Activated CD4-positive, alpha-beta T cell treated with anti-CD3 and anti-CD28 coated beads for 4 hours (primary cell): ENCODE measurements around the gene TEX261.

Source experiments
- DNase-seq, 2 donors: peaks; one replicate each; pipeline ENCODE4 v3.0.0-alpha.2; 2020

TEX261 gene

DNA sequence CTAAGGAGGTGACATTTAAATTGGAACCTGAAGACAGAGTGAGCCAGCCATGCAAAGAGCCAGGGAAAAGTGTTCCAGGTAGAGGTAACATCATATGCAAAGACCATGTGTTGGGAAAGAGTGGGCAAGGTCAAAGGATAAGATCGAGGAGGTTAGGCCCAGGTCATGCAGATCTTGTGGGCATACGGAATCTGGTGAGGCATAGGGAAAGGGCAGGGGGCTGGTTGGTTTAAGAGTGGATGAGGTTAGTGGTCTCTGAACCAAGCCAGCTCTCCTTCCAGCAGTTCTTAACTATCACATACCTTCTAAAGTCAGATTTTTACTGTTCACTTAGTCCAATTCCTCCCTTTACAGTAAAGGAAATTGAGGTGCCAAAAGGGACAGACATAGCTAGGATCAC is 13.3 kb downstream of the TEX261 start:
- DNase-seq: no peak

DNA sequence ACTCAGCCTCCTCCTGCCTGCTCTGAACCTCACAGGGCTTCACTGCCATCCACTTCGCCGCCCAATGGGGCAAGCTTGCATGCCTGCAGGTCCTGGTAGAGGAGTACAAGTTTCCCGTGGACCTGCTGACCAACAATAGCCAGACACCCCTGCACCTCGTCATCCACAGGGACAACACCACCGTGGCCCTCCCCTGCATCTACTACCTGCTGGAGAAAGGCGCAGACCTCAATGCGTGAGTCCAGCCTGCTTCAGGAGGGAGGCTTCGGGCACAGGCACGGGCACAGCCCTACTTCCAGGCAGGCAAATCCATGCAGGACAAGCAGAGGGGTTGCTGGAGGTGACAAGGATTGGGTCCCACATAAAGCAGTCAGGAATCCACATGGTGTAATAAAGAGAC is 15.0 kb downstream of the TEX261 start:
- DNase-seq: no peak

DNA sequence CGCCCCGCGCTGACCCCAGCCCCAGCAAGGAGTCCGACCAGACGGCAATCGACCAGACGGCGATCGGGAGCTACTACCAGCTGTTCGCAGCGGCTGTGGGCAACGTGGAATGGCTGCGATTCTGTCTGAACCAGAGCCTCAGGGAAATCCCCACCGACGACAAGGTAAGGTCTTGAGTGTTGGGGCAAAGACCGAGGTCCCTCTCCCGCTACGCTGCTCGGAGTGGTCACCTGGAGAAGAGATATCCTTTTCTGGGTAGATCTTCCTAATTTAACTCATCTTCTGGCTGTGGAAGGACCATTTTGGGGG is 15.5 kb downstream of the TEX261 start:
- DNase-seq: no peak

DNA sequence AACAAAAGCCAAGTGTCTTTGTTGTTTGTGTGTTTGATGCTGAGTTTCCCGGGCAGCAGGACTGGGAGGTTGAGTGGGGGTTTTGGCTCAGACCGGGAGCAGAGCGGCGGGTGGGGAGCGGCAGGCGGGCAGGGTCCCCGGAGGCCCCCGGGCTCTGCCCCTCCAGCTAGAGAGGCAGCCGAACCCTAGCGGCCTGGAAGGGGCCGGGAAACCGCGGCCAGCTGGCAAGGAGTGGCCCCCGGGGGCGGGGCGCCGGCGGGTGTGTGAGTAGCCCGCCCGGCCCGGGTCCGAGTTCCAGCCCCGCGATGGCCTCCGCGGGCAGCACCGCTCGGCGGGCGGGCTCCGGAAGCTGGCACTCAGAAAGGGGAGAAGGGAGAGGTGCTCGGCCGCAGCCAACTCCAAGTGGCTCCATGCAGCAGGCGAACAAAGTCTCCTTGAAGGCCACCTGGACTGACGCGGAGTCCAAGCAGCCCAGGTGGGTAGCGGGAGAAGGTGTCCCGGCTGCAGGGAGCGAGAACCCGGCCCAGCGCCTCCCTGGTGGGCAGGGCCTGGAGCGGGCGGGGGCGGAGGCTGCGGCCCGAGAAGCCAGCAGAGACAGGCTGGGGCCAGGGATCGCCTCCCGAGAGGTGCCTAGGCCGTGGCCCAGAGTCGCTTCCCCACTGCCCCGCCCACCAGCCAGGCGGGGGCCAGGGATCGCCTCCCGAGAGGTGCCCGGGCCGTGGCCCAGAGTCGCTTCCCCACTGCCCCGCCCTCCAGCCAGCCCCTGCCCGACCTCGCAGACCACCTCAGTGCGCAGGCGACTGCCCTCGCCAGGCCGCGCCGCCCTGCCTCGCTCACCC is 16.1 kb downstream of the TEX261 start, which contains the start of gene ANKRD53:
Gene ANKRD53, plus strand, starts transcription at position 290 of the 839 bp plus-strand sequence. Its CDS starts 16 bp downstream, at position 306.
- DNase-seq: peak in 1 of 2 donors; percentile 16

DNA sequence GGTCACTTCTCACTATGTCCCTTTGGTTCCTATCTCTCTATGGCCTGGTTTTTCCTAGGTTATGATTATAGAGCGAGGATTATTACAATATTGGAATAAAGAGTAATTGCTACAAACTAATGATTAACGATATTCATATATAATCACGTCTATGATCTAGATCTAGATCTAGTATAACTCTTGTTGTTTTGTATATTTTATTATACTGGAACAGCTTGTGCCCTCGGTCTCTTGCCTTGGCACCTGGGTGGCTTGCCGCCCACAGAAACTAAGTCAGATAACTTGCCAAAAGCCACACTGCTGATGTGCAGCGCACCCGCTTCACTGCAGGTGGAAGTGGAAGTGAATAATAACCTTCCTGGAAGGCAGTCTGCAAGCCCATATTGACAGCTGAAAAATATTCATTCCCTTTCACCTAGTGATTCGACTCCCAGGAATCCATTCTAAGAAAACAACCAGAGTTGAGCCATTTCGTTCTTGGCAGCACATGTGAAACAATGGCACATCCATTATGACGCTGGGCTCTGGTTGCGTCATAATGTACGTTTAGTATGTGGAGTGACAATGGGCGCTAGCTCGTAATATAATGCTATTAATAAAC is 17.0 kb downstream of the TEX261 start:
- DNase-seq: peak; percentile 29

DNA sequence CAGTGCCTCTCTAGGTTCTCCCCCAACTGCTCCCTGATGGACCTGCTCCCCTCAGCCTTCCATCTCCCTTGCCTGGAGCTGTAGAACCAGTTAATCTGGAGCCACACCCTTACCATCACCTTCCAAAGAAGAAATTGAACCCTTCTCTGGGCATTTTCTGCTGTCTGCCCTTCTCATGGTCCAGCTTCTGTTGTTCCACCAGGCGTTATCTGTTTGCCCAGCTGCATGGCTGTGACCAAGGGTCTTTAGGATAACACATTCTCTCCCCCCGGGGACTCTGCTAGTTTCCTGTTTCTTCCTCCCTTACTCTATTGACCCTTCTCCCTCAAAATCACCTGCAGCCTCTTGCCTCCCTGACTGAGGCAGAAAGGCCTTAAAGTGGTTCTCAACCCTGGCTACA is 19.4 kb downstream of the TEX261 start:
- no peak for DNase-seq

DNA sequence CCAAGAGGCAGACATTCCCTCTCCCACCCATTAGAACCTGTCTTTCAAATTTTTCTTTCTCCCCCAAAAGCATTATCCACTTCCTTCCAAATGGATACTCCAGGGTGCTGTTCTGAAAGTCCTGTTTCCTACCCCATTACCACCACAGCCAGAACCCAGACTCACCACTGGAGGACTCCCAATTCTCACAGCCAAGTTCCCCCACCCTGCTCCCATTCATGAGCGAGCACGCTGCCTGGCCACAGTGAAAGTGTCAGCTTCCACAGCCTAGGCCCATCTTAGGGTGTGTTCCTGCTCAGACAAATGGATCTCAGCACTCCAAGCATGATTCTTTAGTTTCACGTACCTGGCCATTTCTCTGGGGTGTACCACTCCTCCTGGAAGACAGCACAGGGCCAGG is 20.1 kb downstream of the TEX261 start:
- no peak for DNase-seq

DNA sequence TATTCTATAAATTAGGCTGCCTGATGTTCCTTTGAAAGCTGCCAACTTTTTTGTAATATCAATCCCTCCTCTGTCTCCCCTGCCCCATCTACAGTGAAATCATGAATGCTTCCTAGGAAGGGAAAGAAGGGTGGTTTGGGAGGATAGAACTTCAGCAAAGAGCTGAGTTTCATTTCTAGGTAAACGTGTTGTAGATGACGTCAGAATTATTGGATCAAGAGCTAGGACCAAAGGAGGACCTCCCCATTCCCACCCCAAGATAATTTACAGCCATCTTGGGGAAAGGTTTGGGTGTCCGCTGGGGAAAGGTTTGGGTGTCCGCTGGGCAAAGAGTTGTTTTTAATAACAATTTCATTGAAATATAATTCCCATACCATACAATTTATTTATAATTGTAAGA is 27.5 kb downstream of the TEX261 start:
- no peak for DNase-seq

DNA sequence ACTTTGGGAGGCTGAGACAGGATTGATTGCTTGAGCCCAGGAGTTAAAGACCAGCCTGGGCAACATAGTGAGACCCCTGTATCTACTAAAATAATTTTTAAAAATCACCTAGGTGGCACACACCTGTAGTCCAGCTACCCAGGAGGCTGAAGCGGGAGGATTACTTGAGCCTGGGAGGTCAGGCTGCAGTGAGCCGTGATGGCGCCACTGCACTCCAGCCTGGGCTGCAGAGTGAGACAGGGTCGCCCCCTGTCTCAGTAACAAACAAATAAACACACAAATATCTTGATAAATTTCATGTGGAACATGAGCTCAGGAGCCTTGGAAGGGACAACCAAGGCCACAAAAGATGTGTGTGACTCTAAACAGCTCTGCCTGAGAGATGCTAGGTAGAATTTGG is 28.0 kb downstream of the TEX261 start:
- no peak for DNase-seq

DNA sequence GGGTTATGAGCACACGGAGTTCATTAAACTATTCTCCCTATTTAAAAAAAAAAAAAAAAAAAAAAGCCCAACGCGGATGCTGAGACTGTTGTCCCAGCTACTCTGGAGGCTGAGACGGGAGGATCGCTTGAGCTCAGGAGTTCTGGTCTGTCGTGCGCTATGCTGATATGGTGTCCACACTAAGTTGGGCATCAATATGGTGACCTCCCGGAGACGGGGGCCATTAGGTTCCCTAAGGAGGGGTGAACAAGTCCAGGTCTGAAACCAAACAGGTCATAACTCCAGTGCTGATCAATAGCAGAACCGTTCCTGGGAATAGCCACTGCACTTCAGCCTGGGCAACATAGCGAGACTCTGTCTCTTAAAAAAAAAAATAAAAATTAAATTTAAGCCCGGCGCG is 29.2 kb downstream of the TEX261 start:
- DNase-seq: no peak

DNA sequence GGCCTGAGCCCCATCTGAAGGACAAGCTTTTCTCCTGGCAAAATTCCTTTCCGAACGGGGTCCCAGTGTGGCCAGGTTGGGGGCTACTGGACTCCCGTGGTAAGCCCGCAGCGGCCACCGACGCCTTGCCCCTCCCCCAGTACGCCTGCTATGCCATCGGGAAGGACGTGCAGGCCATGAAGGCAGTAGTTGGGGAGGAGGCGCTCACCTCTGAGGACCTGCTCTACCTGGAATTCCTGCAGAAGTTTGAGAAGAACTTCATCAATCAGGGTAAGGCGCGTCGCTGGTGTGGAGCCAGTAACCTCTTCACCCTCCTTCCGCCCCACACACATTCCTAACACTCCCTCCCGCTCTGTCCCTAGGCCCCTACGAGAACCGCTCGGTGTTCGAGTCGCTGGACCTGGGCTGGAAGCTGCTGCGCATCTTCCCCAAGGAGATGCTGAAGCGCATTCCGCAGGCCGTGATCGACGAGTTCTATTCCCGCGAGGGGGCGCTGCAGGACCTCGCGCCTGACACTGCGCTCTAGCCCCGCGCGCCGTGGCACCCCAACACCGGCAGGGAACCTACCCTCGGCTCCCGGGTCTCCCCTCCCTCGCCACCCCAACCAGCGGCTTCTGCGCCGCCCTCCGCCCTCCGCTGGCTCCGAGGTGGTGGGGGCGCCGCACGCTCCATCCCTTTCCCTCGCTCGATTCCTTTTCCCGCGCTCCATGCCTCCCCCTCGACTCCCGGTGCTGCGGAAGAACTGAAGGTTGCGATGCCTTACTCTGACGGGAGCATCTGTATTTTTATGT is 29.9 kb downstream of the TEX261 start:
- DNase-seq: peak; percentile 79 to 82

DNA sequence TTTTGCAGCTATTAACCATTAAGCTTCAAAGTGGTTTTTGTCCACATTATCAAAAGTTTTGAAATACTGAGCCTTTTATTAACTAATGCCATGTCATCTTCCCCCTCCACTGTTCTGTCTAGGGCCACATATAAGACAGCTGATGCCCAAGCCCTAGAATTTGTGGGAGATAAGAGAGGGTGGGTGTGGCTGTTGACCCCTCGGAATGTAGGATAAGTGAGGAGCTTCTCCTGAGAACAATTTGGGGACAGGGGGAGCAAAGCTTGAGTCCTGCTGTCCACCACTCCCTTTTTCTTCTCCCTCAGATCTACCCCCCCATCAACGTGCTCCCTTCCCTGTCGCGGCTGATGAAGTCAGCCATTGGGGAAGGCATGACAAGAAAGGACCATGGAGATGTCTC is 30.5 kb downstream of the TEX261 start:
- no peak for DNase-seq

DNA sequence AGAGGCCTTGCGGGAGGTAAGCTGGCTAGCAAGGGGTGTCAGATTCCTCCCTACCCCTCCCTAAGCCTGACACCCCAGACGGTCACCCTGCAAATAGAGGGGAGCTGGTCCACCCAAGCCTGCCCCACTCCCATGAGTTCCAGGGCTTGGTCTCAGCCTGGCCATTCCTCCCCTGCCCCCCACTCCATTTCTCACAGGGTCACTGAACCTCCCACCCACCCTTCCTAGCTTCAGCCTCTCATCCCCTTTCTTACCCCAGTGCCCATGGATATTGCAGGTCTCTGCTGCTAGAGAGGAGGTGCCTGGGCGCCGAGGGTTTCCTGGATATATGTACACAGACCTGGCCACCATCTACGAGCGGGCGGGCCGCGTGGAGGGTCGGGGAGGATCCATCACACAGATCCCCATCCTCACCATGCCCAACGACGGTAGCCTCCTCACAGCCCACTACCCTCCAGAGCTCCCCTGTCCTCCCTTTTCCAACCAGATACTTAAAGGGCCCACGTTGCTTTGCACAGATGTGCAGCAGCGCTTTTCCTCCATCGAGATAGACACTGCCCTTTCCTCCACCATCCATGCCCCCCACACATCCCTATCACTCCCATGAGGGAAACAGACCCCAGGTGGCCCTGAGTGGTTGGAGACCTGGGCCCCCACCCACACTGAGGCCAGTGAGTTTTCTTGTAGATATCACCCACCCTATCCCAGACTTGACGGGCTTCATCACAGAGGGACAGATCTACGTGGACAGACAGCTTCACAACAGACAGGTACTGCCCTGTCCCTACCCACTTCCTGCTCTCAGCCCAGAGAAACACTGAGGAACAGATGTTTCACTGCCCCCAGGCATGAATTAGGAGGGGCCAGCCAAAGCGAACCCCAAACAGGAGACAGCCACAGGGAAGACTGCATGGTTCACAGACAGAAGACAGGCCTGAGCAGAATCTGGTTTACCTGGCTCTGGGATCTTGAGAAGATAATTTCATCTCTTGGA is 31.5 kb downstream of the TEX261 start:
- DNase-seq: no peak

DNA sequence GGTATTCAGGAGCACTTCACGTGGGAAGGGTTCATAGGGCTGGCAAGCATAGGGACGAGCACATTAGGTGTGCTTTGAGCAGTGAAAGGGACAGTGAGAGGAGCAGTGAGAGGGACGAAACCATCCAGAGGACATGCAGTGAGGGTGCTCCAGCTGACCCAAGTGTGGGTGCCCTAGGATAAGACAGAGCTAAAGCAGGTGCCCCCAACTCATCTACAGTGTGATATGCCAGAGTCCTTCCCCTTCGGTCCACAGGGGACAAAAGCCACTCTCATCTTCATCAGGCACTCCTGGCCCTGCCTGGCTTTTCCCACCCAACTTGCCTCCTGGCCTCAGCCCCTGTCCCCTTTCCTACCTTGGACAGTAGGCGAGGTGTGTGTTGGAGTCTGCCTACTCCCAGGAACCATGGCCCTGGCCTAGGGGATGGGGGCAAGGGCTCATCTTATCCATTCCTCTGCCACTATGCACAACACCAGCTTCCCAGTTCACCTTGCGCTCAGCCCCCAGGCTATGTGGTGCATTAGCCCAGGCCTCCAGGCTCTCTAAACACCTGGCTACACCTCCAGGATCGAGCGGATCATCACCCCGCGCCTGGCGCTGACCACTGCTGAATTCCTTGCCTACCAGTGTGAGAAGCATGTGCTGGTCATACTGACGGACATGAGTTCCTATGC is 32.3 kb downstream of the TEX261 start:
- DNase-seq: no peak

DNA sequence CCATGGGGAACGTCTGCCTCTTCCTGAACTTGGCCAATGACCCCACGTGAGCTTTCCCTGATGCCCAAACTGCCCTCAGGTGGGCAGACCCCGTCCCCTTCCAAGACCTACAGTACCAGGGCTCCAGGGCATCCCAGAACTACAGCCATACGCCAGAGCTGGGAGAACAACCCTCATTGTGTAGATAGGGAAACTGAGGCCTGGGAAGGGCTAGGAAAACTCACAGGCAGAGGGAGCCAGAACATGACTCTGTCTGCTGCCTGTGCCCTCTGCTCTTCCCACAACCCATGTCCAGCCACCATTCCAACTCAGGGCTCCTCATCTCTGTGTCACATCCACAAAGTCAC is 33.1 kb downstream of the TEX261 start:
- DNase-seq: no peak

DNA sequence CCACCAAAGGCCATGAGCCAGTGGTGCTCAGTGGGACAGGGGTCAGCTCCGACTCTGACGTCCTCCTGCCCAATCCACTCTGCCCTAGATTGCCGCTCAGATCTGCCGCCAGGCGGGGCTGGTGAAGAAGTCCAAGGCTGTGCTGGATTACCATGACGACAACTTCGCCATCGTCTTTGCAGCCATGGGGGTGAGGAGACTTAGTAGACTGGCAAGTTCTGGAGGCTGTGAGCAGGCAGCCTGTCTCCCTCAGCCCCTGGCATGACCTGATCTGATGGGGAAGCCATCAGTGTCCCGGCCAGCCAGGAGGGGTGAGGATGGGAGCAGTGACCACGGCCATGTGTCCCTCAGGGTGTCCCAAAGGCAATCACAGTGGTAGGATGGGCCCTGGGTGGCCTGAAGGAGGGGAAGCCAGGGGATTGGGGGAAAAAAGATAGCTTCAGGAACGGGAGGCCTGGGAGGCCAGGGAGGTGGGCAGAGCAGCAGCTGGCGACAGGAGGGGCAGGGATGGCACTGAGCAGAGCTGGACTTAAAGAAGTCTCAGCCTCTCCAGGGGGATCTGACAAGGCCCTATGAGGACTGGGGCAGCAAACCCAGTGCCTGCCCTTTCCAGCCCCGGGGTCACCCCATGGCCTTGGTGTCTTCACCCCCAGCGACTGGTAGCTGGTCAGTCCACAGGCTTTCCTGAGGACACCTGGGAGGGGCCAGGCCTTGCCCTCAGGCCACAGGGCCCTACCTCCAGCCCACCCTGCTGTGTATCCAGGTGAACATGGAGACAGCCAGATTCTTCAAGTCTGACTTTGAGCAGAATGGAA is 33.6 kb downstream of the TEX261 start:
- no peak for DNase-seq

DNA sequence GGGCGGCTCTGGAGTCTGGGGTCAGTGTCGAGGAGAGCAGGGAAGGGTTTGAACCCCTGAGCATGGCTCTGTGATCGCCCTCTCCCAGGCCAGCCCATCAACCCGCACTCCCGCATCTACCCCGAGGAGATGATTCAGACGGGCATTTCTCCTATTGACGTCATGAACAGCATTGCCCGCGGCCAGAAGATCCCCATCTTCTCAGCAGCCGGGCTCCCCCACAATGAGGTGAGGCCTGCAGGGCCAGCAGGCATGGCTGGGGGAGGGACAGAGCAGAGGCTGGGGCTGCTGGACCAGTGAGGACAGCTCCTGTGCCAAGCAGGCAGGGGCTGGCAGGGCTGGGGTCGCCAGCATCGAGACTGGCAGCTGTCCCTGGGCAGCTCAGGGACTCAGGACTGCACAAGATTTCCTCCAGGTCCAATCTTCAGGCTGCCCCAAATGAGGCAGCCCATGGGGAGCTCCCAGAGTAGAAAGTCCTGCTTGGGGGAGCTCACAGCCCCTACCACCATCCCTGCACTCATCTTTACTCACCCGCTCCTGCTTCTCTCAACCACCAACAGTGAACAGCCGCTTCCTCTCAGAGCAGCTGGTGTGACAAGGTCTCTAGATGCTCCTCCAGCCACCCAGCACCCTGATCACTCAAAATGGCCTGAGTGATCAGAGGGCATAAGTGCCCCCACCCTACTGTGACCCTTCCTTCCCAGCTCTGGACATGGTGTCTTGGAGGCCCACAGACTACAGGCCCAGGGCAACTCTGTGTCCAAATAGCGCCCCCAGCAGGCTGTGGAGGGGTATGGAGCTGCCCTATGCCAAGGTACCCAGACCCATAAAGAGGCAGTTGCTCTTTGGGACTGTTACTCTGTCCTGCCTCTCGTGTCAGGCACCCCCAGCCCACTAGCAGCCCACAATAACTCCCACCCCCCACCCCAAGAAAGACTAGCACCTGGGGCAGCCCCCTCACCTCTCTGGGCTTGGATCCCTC is 34.5 kb downstream of the TEX261 start:
- DNase-seq: no peak

DNA sequence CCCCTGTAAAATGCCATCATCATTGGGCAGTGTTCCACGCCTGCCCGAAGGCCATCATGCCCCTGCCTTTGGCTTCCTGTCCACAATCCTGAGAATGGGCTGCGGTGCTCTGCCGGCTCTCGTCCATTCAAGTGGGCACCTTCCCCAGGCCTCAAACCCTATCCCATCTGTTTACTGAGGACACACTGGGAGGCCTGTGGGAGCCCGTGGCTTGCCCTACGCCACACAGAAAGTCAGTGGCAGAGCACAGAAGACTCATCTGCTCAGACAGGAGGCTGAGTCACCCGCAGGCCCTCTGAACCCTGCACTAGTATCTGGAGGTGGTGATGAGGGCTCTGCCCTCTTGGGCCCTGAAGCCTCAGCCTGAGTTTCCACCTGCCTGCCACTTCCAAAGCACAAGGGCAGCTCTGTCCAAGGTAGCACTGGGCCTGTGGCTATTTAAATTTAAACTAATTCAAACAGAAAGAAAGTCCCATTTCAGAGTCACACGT is 35.4 kb downstream of the TEX261 start:
- no peak for DNase-seq

DNA sequence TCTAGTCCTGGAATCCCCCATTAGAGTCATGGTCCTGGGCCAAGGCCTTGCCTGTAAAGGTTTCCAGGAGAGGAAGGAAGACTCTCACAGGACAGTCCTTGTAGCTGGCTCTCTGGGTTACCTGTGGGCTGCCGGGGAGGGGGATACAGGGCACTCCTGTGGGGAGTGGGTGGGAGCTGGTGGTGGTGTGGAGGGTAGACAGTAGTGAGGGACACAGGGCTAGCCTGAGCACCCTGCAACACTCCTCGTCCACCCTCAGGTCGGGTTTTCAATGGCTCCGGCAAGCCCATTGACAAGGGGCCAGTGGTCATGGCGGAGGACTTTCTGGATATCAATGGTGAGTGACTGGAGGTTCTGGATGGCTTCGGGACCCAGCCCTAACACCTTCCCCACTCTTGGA is 35.9 kb downstream of the TEX261 start:
- no peak for DNase-seq

DNA sequence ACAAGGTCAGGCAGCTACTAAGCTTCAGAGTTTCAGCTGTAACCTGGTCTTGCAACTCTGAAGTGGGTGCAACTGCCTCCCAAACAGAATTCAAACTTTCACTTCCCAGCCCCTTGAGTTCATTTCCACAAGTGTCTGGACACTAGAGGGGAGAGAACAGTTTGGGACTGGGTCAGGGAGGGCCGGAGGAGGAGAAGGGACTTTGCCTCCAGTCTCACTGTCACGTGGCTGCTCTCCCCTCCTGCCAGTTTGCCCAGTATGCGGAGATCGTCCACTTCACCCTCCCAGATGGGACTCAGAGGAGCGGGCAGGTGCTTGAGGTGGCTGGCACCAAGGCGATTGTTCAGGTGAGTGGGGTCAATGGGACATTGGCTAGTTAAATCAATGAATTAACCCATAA is 36.9 kb downstream of the TEX261 start:
- no peak for DNase-seq
